ENCODE measurements around the gene PCDH18. TPM values are rescaled to one million over a fixed set of nuclear protein-coding genes. Genes with fewer than 3 reads are reported as not detected.

PCDH18 gene
- total and polyA plus RNA-seq, 11 donors, result 1.4 to 14.5 (median 5.7) TPM

DNA sequence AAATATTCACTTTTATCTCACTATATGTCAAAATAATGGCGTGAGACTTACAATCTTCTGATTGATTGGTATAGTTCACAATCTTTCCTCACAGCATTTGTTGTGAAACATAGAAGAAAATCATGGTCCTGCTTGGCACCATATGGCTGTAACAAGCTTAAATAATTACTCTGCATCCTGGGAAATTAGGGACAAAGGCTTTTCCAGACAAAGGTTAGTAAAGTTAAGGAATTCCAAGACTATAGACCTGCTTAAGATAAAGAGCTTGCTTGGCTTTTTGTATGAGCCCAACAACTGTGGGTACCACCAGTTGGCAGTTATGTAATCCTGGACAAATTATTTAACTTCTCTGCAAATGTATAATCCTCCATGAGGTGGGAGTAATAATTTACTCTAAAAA lies 3.4 kb upstream of the PCDH18 start:
- intact Hi-C loops (cut with DNase I), result loop anchor here in 6 of 10 donors (10.0 kb wide), 7 partner anchors 141 to 411 kb away; no protein-coding TSS in a partner anchor
- Histone ChIP-seq H3K9me3 (peaks cover 0 to 6% (median 0%) of the 10 kb centered on the region in 12 donors), H3K27ac (peak overlapping the region in 2 of 12 donors; percentile 80 to 87), H3K27me3 (no peaks in the 10 kb centered on the region), H3K4me1 (peaks cover 0 to 16% (median 0%) of the 10 kb centered on the region in 12 donors), H3K4me3 (no peak overlapping the region), H3K36me3 (no peaks in the 10 kb centered on the region)
- 93 to 96% (median 94%) methylated on average over 1 of the region's 1 CpG for WGBS, 4 donors
- DNase-seq (no peak), ATAC-seq (no peak)
- TF ChIP-seq POLR2A (IDR thresholded peaks at IDR 0.05), result no peak
- no peak for TF ChIP-seq CTCF (IDR thresholded peaks at IDR 0.05)

GRCh38 chr4:137534516-137534915 lies 2.2 kb upstream of the PCDH18 start:
- DNase-seq, result no peak
- peak overlapping the region in 6 of 12 donors; percentile 17 to 75 (median 66) for H3K4me3 ChIP-seq
- WGBS, 4 donors, result 44 to 56% (median 48%) methylated on average over 1 of the region's 1 CpG
- peak overlapping the region in 11 of 12 donors; percentile 59 to 87 (median 80) for H3K27ac ChIP-seq
- intact Hi-C loops (cut with DNase I), result loop anchor here in 6 of 10 donors (5.0 to 10.0 kb wide), 8 partner anchors 140 to 410 kb away; no protein-coding TSS in a partner anchor
- TF ChIP-seq CTCF (IDR thresholded peaks at IDR 0.05), result no peak
- H3K4me1 ChIP-seq, result peaks cover 0 to 16% (median 0%) of the 10 kb centered on the region in 12 donors
- no peak for ATAC-seq
- H3K9me3 ChIP-seq, result peaks cover 0 to 6% (median 0%) of the 10 kb centered on the region in 12 donors
- no peaks in the 10 kb centered on the region for H3K27me3 ChIP-seq
- peaks cover 0 to 5% (median 0%) of the 10 kb centered on the region in 9 donors for H3K36me3 ChIP-seq

- peaks cover 0 to 16% (median 0%) of the 10 kb centered on the region in 12 donors for H3K4me1 ChIP-seq
- peaks cover 0 to 5% (median 0%) of the 10 kb centered on the region in 9 donors for H3K36me3 ChIP-seq
- H3K27me3 ChIP-seq, result no peaks in the 10 kb centered on the region
- H3K4me3 ChIP-seq, result peak overlapping the region in 8 of 12 donors; percentile 55 to 75 (median 62)
- peak overlapping the region in 11 of 12 donors; percentile 64 to 87 (median 80) for H3K27ac ChIP-seq
- no peak for TF ChIP-seq POLR2A (IDR thresholded peaks at IDR 0.05)
- no peak for TF ChIP-seq CTCF (IDR thresholded peaks at IDR 0.05)
- no peak for ATAC-seq
- 69 to 81% (median 76%) methylated on average over 2 of the region's 2 CpGs for WGBS, 4 donors
- intact Hi-C loops (cut with DNase I), result loop anchor here in 6 of 10 donors (5.0 to 10.0 kb wide), 8 partner anchors 139 to 409 kb away; no protein-coding TSS in a partner anchor
- no peak for DNase-seq
- peaks cover 0 to 6% (median 0%) of the 10 kb centered on the region in 12 donors for H3K9me3 ChIP-seq
Observed at GRCh38 chr4:137533855-137534254, 1.6 kb upstream of the PCDH18 start.

DNA sequence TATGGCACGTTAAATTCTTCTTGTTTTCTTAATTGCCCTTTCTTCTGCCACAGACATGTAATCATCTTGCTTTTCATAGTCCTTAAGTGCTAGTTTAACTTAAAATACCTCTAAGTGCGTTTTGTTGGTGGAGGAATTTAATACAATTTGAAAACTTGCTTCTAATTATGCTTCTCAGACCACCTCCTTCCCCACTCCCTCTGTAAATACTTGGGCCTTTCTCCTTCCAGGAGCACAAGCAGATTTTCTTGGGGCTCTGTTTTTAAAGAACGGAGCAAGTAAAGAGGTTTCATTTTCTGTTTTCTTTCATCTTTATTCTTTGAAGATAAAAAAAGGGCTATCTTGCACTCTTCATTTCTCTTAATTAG lies 559 bp upstream of the PCDH18 start:
- intact Hi-C loops (cut with DNase I), result loop anchor here in 6 of 10 donors (5.0 to 10.0 kb wide), 8 partner anchors 138 to 408 kb away; no protein-coding TSS in a partner anchor
- no peak for ATAC-seq
- H3K9me3 ChIP-seq, result peaks cover 0 to 6% (median 0%) of the 10 kb centered on the region in 12 donors
- WGBS, 4 donors, result 25 to 33% (median 28%) methylated on average over 3 of the region's 3 CpGs
- H3K4me3 ChIP-seq, result peak overlapping the region; percentile 33 to 75 (median 60)
- no peak for DNase-seq
- peaks cover 0 to 16% (median 0%) of the 10 kb centered on the region in 12 donors for H3K4me1 ChIP-seq
- peaks cover 0 to 10% (median 0%) of the 10 kb centered on the region in 9 donors for H3K36me3 ChIP-seq
- H3K27me3 ChIP-seq, result no peaks in the 10 kb centered on the region
- H3K27ac ChIP-seq, result peak overlapping the region; percentile 64 to 87 (median 78)
- no peak for TF ChIP-seq CTCF (IDR thresholded peaks at IDR 0.05)
- TF ChIP-seq POLR2A (IDR thresholded peaks at IDR 0.05), result no peak

Measured in heart left ventricle (tissue), 16 donors.